Suppressor macrophage (primary cell): ENCODE measurements around the gene CERS6.

Experiments
- DNase-seq, 4 experiments: peaks; one replicate each; pipeline ENCODE4 v3.0.0-alpha.2; 2020 to 2022

Gene CERS6

GRCh38 chr2:168602846-168603401, 146.9 kb downstream of the CERS6 start:
- DNase-seq = peak; percentile 21 to 71 (median 46)

DNA sequence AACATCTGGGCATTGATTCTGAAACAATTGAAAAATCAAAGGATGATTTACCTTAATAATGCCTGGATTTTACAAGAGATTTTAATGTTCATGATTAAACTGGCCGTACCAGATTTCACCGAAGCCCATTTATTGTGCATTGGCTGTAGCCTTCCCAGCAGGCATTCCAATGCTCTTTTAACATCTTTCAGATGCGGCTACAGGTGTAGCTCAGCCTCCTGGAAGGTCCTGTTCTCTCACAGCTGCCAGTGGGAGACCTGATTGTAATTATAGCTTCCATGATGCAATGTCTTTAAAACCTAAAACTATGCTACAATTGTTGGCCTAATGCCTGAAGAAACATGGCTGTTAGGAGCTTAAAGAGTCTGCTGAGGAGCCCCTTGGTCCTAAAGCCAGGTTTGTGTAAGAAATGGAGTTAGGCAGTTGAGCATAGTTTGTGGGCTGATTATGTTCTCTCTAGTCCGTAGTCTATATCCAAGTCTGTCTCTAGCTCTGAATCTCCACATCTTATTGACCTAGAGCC, 147.4 kb downstream of the CERS6 start:
- no peak for DNase-seq

GRCh38 chr2:168604252-168604651, 148.2 kb downstream of the CERS6 start:
- no peak for DNase-seq

GRCh38 chr2:168607992-168608391, 151.9 kb downstream of the CERS6 start:
- DNase-seq = no peak

- no peak for DNase-seq
Observed at GRCh38 chr2:168608796-168609195, 152.7 kb downstream of the CERS6 start.

DNA sequence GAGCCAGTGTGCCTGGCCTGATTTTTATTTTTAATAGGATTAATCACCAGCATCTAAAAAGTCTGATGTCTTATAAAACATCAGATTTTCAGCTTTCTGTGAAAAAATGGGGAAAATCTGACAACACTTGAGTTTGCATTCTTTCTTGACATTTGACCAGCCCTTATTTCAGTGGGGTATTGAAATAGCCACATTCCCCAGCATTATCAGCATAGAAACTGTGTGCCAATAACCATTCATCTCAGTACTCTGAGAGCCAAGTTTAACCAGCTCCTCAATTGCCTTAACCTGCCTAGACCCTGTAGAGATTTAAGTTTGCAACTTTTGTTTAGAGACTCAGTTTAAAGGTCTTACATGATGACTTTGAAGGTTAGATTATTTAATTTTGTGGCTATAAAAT, 155.0 kb downstream of the CERS6 start:
- no peak for DNase-seq

DNA sequence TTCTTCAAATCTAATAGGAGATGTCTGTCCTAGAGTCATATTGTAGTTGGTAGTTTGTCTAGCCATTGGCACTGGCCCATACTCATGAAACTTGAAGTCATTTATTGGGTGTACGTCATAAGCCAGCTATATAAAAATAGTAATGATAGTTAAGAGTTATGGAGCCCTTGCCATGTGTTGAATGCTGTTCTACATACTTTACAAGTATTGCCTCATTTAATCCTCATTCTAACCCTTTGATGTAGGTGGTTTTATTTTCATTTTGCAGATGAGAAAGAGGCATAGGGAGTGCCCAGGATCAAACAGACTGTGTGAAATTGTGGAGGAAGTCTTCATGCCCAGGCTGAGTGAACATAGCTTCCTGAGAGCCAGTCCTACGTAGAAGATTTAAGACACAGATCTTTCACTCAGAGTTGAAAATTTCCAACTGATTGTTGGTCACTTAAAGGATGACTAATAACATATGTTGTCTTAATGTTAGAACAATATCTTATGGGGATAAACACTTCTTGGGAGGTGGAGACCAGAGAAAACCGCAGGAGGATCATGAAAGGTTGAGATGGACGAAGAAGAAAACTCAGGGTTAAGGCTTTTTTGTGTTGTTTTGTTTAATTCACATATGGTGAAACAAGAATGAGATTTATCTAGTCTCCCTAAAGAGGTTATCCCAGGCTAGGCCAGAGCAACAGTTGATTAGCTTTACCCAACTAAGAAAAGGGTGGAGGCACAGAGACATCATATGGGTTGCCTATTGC, 156.0 kb downstream of the CERS6 start:
- DNase-seq = no peak

DNA sequence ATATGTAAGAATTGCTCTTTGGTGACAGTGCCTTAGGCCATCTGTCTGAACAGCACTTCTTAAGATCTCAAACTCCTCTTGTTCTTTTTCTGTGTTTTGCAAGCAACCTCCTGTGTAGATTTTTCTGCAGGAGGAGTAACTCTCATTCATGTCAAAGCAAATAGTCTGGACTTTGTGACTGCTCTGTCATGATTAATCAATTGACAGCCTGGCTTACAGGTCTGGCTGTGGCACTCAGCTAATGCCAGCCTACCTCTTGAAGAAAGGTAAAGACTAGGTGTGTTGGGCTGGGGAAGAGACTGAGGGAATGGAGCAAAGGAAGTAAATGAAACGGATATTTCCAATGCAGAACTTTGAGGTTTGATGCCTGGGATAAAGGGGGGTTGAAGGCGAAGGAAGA, 156.6 kb downstream of the CERS6 start:
- DNase-seq = no peak

DNA sequence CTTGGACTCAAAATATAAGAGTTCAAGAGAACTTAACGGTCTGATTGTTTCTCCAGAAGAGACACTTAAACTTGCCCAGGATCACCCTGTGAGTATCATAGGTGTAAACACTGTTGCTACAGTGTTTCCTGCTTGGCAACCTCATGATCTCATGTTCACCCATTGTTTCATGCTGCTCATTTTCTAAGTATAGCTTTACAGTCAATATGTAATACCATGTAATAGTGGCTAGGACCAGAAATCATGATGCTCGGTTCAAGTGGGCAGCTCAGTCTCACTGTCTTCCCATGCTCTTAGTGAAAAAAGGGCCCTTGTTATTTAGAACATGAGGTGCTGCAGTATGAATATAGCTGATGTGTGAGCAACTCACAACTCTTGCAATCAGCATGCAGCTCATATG, 157.5 kb downstream of the CERS6 start:
- no peak for DNase-seq

DNA sequence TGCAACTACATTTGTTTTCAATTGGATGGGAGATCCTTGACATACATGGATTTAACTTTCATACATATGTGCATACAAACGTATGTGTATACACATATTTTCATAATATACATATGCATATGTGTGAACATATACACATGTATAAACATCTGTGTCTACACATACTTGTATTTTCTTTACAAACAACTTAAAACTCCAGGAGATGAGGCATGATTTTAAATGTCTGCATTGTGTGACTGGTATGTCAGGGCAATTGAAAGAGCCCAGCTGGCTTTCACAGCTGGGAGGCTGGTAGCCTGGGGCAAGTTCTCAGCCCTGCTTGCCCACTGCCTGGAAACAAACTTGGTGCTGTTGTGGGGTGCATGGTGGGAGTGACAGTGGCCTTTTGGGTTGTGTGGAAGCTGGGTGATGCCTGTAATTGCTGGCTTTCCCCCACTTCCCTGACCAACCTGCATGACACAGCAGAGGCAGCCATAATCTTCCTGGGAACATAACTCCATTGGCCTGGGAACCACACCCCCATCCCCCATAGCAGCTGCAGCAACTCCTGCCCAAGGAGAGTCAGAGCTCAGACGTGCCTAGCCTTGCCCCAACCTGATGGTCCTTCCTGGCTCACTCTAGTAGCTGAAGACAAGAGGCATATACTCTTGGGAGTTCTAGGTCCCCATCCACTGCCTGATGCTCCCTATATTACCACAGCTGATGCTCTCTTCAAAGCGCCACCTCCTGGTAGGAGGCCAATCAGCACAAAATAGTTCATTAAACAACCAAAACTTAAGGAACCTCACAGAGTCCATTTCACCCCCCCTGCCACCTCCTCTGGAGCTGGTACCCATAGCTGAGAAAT, 158.3 kb downstream of the CERS6 start:
- DNase-seq = peak in 1 of 4 experiments; percentile 13

GRCh38 chr2:168620554-168620953, 164.5 kb downstream of the CERS6 start:
- no peak for DNase-seq

GRCh38 chr2:168622559-168622958, 166.5 kb downstream of the CERS6 start:
- DNase-seq = no peak

GRCh38 chr2:168624028-168624427, 168.0 kb downstream of the CERS6 start:
- no peak for DNase-seq

- DNase-seq = peak in 3 of 4 experiments; percentile 27 to 33 (median 27)
Observed at GRCh38 chr2:168626096-168626495, 170.0 kb downstream of the CERS6 start.

- DNase-seq = no peak
Observed at GRCh38 chr2:168626647-168627046, 170.6 kb downstream of the CERS6 start.

DNA sequence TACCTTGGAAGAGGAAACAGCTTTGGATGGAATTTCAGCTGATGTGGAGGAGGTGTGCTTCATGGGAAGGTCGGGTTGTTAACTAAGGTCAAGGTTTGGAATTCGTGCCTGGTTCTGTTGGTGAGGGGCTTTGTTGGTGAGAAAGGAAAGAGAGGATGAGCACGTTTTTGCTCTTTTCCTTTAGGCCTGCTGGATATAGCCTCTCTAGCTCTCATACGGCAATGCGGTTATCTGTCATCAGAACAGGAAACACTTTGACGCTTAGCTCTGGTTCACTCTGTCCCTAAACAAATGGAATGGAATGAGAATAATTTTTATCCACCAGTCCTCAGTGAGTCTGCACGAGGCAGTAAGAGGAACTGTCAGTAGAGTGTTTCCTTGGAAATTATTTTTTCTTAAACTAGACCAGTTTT, 176.6 kb downstream of the CERS6 start:
- DNase-seq = peak in 3 of 4 experiments; percentile 27 to 56 (median 53)

DNA sequence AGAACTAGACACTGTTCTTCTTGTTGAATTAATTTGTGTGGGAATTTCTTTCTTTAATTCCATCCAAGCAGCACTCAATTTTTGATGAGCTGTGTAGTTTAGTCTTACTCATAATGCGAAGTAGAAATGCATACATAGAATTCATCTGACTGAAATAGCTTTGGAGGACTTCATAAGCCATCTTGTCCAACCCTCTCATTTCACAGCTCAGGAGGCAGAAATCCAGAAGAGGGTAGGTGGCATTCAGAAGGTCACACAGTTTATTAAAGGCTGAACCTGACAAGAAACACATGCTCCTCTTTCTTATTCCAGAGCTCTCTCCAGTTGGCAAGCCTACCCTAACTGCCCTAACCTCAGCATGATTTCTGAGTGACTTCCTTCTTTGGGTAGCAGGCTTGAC, 177.1 kb downstream of the CERS6 start:
- peak; percentile 21 to 45 (median 32) for DNase-seq

DNA sequence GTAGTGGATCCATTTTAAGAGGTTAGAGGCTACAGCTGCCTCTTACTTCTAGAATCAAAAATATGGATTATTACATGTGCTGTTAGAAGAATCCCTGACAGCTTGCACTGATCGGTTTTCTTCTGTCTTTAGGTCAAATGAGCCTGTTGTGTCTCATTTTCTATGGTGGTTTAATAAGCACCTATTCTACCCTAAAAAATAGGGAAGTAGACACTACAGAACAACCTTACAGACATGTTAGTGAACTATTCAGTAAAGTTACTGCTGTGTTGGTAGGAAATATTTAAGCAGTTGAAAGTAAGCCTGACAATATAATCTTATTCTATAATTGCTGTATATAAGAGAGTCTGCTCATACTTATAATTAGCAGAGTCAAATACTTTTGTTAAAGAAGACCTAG, 177.8 kb downstream of the CERS6 start:
- DNase-seq = no peak

DNA sequence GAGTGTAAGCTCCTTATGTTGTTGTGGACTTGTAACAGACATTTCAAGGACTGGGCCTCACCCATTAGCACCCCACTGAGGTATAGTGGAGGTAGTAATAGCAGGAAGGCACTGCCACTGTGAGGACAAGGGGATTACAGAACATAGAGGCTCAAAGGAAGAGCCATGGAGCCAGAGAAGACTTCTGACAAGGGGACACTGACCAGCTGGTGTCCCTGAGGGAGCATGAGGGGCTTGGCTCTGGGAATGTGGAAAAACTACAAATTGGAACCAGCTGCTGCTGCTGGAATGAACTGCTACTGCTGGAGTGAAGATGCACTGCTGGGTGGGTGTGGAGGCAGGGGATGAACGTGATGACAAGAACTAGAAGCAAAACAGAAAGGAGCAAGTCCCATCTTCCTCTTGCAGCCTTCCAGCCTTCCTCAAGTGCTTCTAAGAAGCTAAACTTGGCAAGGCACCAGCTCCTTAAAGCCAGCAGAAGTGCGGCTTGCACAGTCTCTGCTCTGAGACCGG, 179.0 kb downstream of the CERS6 start:
- peak; percentile 49 to 80 (median 68) for DNase-seq

DNA sequence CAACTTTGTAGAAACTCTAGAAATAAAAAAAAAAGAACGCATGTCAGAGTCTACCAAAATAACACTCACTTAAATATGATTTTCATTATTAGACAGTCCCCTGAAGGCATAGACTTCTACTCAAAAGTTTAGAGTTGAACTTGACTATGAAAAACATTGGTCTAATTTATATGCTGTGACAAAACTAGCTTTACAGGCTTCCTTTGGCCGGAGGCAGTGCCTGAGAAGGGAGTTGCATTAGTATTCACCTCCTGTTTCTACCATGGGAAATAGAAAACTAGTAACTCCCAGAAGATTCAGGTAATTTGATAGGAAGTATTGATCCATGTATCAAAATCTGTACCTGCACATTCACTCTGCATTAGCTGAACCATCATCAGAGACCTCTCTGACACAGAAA, 182.9 kb downstream of the CERS6 start:
- no peak for DNase-seq

GRCh38 chr2:168639441-168639898, 183.4 kb downstream of the CERS6 start:
- DNase-seq = peak in 3 of 4 experiments; percentile 9 to 42 (median 14)

DNA sequence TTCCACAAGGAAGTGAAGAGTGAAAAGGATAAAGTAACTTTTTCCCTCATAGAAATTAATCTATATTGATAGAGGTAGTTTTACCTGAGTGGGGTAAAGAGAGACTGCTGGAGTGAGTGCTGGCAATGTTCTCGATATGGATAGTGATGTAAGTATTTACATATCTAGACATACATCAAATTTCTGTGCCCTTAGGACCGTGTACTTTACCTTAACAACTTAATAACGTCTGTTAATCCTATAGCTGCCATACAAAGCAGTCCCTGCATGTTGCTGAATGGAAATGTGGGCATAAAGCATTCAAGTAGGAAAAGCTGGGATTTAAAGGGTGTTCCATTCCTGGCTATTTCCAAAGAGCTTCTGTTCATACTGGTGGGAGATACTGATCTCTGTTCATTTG, 184.0 kb downstream of the CERS6 start:
- no peak for DNase-seq

DNA sequence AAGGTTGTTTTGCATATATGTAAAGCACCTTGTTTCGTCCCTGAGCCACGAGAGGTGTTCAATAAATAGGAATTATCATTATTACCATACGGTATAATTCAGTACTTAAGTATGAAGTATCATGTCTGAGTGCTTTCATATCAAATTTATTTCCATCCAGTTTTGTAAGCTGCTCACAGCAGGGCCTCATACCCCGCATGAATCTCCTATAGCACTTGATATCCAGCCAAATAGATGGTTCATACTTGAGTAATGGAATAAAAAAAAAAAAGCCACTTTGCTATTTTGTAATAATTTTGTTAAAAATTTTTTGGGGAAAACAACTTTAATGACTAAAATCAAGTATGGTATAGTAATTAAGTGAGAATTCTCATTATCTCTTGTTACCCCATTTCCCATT, 185.6 kb downstream of the CERS6 start:
- DNase-seq = no peak
